Astrocyte (in vitro differentiated cells and primary cell): Measurements from ENCODE around the gene PCDHGB2. TPM values are rescaled to one million over a fixed set of nuclear protein-coding genes. Genes with fewer than 3 reads are reported as not detected.

Experiments
- DNase-seq: peaks from one replicate; pipeline ENCODE4 v3.0.0-alpha.2; 2010; ENCODE audit warnings: low read depth
- FAIRE-seq: peaks from 2 replicates; lab custom pipeline; 2011; peaks lifted over from hg19 to GRCh38; lab: Jason Lieb, UNC
- H2AFZ ChIP-seq: 2 replicates; pipeline ENCODE4 v1.6.0; 2012; ENCODE audit warnings: low read depth, low read length, inconsistent platforms
- H3K27ac ChIP-seq: 2 replicates; pipeline ENCODE4 v1.5.1; 2011; ENCODE audit warnings: low read depth, low read length, inconsistent platforms
- H3K27me3 ChIP-seq: 2 replicates; pipeline ENCODE4 v1.6.0; 2011; ENCODE audit warnings: low read length, inconsistent platforms; ENCODE audit not compliant: insufficient read depth
- H3K36me3 ChIP-seq: 2 replicates; pipeline ENCODE4 v1.5.1; 2011; ENCODE audit warnings: low read length, inconsistent platforms; ENCODE audit not compliant: insufficient read depth
- H3K4me1 ChIP-seq: 2 replicates; pipeline ENCODE4 v1.5.1; 2011; ENCODE audit warnings: low read length, inconsistent platforms; ENCODE audit not compliant: insufficient read depth
- H3K4me2 ChIP-seq: 2 replicates; pipeline ENCODE4 v1.6.0; 2012; ENCODE audit warnings: low read length, inconsistent platforms
- H3K4me3 ChIP-seq: 2 replicates; pipeline ENCODE4 v1.5.1; 2011; ENCODE audit warnings: low read depth, mild to moderate bottlenecking, low read length, inconsistent platforms; ENCODE audit not compliant: insufficient read depth
- H3K79me2 ChIP-seq: 2 replicates; pipeline ENCODE4 v1.6.0; 2012; ENCODE audit warnings: mild to moderate bottlenecking, low read length, inconsistent platforms; ENCODE audit not compliant: insufficient read depth
- H3K9ac ChIP-seq: 2 replicates; pipeline ENCODE4 v1.6.0; 2012; ENCODE audit warnings: mild to moderate bottlenecking, low read length, inconsistent platforms
- H3K9me3 ChIP-seq: 2 replicates; pipeline ENCODE4 v1.5.1; 2012; ENCODE audit warnings: low read depth, mild to moderate bottlenecking, low read length, inconsistent platforms; ENCODE audit not compliant: insufficient read depth
- H4K20me1 ChIP-seq: 2 replicates; pipeline ENCODE4 v1.6.0; 2012; ENCODE audit warnings: low read length, inconsistent platforms; ENCODE audit not compliant: insufficient read depth
- H3K27ac Mint-ChIP-seq: one replicate; pipeline ENCODE4 v1.8.0; 2021; ENCODE audit warnings: mild to moderate bottlenecking, mixed read lengths; ENCODE audit not compliant: unreplicated experiment
- H3K27me3 Mint-ChIP-seq: one replicate; pipeline ENCODE4 v1.8.0; 2021; ENCODE audit warnings: low read depth, mixed read lengths; ENCODE audit not compliant: unreplicated experiment
- H3K36me3 Mint-ChIP-seq: one replicate; pipeline ENCODE4 v1.8.0; 2021; ENCODE audit warnings: low read depth, mixed read lengths; ENCODE audit not compliant: unreplicated experiment
- H3K4me1 Mint-ChIP-seq: one replicate; pipeline ENCODE4 v1.8.0; 2021; ENCODE audit warnings: low read depth, mixed read lengths; ENCODE audit not compliant: unreplicated experiment
- H3K4me3 Mint-ChIP-seq: one replicate; pipeline ENCODE4 v1.8.0; 2021; ENCODE audit warnings: mild to moderate bottlenecking, moderate library complexity, mixed read lengths; ENCODE audit not compliant: unreplicated experiment
- H3K9me3 Mint-ChIP-seq: one replicate; pipeline ENCODE4 v1.8.0; 2021; ENCODE audit warnings: mild to moderate bottlenecking, mixed read lengths; ENCODE audit not compliant: unreplicated experiment
- EZH2 ChIP-seq: IDR thresholded peaks from 2 replicates; pipeline ENCODE4 v1.6.1; 2012; ENCODE audit warnings: mild to moderate bottlenecking, low read length, inconsistent platforms; ENCODE audit not compliant: insufficient read depth
- total RNA-seq: library from RNA; stranded (reverse); gene quantifications from 2 replicates; pipeline ENCODE4 v1.2.1, GENCODE V29; 2021
- TF ChIP-seq, protein P1 (sequence below): IDR thresholded peaks from 2 replicates; pipeline ENCODE4 v1.5.1; 2011; ENCODE audit warnings: low read depth, mild to moderate bottlenecking, inconsistent platforms, low read length, moderate library complexity; ENCODE audit not compliant: insufficient read depth

PCDHGB2 gene
- total RNA-seq, 1 donor from 2014 or later = 1.4 TPM

DNA sequence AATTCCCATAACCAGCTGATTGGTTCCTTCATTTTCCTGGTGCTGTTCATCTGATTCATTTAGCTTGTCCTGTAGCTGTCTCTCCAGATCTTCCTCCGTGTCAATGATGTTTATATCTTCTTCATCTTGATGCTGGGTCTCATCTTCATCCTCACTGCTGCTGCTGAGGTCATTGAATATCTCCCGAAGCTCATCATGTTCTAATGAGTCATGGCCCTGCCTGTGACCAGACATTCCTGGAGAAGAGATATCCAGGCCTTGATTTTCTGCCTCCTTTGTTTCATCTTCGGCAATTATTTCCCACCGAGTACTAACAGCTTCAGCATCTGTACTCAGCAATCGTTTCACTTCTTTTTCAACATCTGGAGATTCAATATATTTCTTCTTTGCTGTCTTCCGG, 40.6 kb upstream of the PCDHGB2 start:
- TF ChIP-seq EZH2 = no peak
- TF ChIP-seq, protein P1, sequence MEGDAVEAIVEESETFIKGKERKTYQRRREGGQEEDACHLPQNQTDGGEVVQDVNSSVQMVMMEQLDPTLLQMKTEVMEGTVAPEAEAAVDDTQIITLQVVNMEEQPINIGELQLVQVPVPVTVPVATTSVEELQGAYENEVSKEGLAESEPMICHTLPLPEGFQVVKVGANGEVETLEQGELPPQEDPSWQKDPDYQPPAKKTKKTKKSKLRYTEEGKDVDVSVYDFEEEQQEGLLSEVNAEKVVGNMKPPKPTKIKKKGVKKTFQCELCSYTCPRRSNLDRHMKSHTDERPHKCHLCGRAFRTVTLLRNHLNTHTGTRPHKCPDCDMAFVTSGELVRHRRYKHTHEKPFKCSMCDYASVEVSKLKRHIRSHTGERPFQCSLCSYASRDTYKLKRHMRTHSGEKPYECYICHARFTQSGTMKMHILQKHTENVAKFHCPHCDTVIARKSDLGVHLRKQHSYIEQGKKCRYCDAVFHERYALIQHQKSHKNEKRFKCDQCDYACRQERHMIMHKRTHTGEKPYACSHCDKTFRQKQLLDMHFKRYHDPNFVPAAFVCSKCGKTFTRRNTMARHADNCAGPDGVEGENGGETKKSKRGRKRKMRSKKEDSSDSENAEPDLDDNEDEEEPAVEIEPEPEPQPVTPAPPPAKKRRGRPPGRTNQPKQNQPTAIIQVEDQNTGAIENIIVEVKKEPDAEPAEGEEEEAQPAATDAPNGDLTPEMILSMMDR = no peak
- peak overlapping the region; percentile 98 for H3K4me3 Mint-ChIP-seq
- DNase-seq = no peak
- H3K27ac ChIP-seq = no peak overlapping the region
- H3K9ac ChIP-seq = no peak overlapping the region
- H3K79me2 ChIP-seq = peaks cover 47% of the 10 kb centered on the region
- peaks cover 19% of the 10 kb centered on the region for H3K36me3 ChIP-seq
- peak overlapping the region; percentile 89 for H3K4me2 ChIP-seq
- H2AFZ ChIP-seq = no peak overlapping the region
- H3K27ac Mint-ChIP-seq = peak overlapping the region; percentile 100
- peaks cover 67% of the 10 kb centered on the region for H3K9me3 Mint-ChIP-seq
- no peaks in the 10 kb centered on the region for H3K27me3 Mint-ChIP-seq
- peak overlapping the region; percentile 89 for H3K4me3 ChIP-seq
- H3K36me3 Mint-ChIP-seq = peaks cover 48% of the 10 kb centered on the region
- H3K4me1 ChIP-seq = no peaks in the 10 kb centered on the region
- peaks cover 27% of the 10 kb centered on the region for H3K9me3 ChIP-seq
- peaks cover 20% of the 10 kb centered on the region for H4K20me1 ChIP-seq
- FAIRE-seq = no peak
- peaks cover 7% of the 10 kb centered on the region for H3K4me1 Mint-ChIP-seq
- H3K27me3 ChIP-seq = no peaks in the 10 kb centered on the region

DNA sequence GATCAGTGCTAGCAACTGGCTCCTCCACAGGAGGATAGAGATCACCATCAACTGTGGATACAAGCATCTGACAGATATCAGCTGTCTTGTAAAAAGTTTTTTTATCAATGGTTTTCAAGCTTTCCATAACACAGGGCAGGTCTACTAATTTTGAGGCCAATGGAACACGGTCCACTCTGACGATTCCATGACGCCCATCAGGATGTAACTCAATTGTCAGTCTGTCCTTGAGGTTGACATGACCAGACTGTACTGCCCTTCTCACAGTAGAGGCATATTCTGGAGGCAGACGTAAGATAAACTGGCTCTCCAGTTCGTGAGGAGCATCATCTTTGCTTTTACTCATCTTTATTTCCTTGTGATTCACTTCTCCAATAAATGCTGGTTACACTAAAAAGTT, 40.1 kb upstream of the PCDHGB2 start:
- H3K9me3 Mint-ChIP-seq = peaks cover 63% of the 10 kb centered on the region
- Histone ChIP-seq H3K4me2 (peak overlapping the region; percentile 89), H3K9ac (peak overlapping the region; percentile 95), H2AFZ (no peak overlapping the region), H3K79me2 (peaks cover 43% of the 10 kb centered on the region), H4K20me1 (peaks cover 20% of the 10 kb centered on the region), H3K4me3 (peak overlapping the region; percentile 89), H3K36me3 (peaks cover 19% of the 10 kb centered on the region), H3K9me3 (peaks cover 25% of the 10 kb centered on the region), H3K4me1 (no peaks in the 10 kb centered on the region), H3K27ac (no peak overlapping the region), H3K27me3 (no peaks in the 10 kb centered on the region)
- H3K36me3 Mint-ChIP-seq = peaks cover 45% of the 10 kb centered on the region
- TF ChIP-seq EZH2 = no peak
- TF ChIP-seq, protein P1 = no peak
- no peak for FAIRE-seq
- DNase-seq = no peak
- H3K4me1 Mint-ChIP-seq = peaks cover 7% of the 10 kb centered on the region
- peak overlapping the region; percentile 98 for H3K4me3 Mint-ChIP-seq
- H3K27ac Mint-ChIP-seq = peak overlapping the region; percentile 100
- no peaks in the 10 kb centered on the region for H3K27me3 Mint-ChIP-seq
